ENCODE results near the gene FNTB. TPM values are rescaled to one million over a fixed set of nuclear protein-coding genes. Genes with fewer than 3 reads are reported as not detected.

FNTB gene
- polyA plus RNA-seq, 3 donors = 12.3 to 14.2 (median 14.1) TPM

DNA sequence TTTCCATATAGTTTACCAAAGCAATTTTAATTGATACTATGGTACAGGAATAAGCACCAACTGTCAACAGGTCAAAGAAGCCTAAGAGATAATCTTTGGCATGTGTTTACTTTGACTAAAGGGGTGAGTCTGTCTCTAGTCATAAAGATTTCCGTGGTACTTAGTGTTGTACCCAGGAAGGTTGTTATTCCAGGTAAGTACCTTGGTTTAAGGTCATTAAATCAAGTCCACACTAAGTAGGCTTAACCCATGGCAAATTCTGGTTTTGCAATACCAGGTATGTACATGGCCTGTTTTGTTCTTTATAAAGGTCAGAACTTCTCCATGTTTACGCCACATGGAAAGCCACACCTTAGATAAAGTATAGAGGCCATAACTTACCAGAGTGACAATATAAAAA lies 105.7 kb downstream of the FNTB start:
- Histone ChIP-seq H2AFZ (ENCODE audit: insufficient read depth, low read depth, low read length, poor library complexity, severe bottlenecking) (no peak overlapping the region), H3K27ac (ENCODE audit: low read depth in 1 of 2, low read length in 2 of 2) (no peak overlapping the region), H3K9ac (ENCODE audit: insufficient read depth, low read length, poor library complexity, severe bottlenecking) (no peak overlapping the region), H3K4me1 (ENCODE audit: control insufficient read depth in 1 of 2, insufficient read depth in 2 of 2, low read length in 2 of 2) (peaks cover 0 to 7% of the 10 kb centered on the region in 2 donors), H4K20me1 (ENCODE audit: insufficient read depth, low read length) (peaks cover 93% of the 10 kb centered on the region), H3K4me3 (replicated peaks in 1 of 3; ENCODE audit: low read depth in 2 of 3, low read length in 3 of 3) (no peak overlapping the region), H3K36me3 (replicated peaks in 1 of 2; ENCODE audit: control insufficient read depth in 1 of 2, insufficient read depth in 2 of 2, low read length in 2 of 2) (peaks cover 84 to 100% of the 10 kb centered on the region in 2 donors), H3K79me2 (ENCODE audit: insufficient read depth, low read length) (peaks cover 98% of the 10 kb centered on the region), H3K4me2 (replicated peaks; ENCODE audit: extremely low read depth, low read length, poor library complexity, severe bottlenecking) (no peak overlapping the region), H3K27me3 (ENCODE audit: control insufficient read depth in 2 of 2, insufficient read depth in 2 of 2, low read length in 2 of 2) (no peaks in the 10 kb centered on the region), H3K9me3 (replicated peaks in 1 of 2; ENCODE audit: control insufficient read depth in 1 of 2, insufficient read depth in 1 of 2, low read length in 2 of 2) (peaks cover under 1 to 12% of the 10 kb centered on the region in 2 donors)
- Mint-ChIP-seq H3K4me1 (peaks cover 25% of the 10 kb centered on the region), H3K27me3 (ENCODE audit: low read depth in 3 of 3) (no peaks in the 10 kb centered on the region), H3K4me3 (no peak overlapping the region), H3K27ac (no peak overlapping the region), H3K9me3 (peaks cover 0 to 9% (median 4%) of the 10 kb centered on the region in 7 donors), H3K36me3 (peaks cover 87 to 92% of the 10 kb centered on the region in 2 donors)
- no CpG with 5 or more reads among the region's 2 CpGs for WGBS (ENCODE audit: insufficient coverage)
- TF ChIP-seq, protein P1, sequence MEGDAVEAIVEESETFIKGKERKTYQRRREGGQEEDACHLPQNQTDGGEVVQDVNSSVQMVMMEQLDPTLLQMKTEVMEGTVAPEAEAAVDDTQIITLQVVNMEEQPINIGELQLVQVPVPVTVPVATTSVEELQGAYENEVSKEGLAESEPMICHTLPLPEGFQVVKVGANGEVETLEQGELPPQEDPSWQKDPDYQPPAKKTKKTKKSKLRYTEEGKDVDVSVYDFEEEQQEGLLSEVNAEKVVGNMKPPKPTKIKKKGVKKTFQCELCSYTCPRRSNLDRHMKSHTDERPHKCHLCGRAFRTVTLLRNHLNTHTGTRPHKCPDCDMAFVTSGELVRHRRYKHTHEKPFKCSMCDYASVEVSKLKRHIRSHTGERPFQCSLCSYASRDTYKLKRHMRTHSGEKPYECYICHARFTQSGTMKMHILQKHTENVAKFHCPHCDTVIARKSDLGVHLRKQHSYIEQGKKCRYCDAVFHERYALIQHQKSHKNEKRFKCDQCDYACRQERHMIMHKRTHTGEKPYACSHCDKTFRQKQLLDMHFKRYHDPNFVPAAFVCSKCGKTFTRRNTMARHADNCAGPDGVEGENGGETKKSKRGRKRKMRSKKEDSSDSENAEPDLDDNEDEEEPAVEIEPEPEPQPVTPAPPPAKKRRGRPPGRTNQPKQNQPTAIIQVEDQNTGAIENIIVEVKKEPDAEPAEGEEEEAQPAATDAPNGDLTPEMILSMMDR (IDR thresholded peaks at IDR 0.05) = no peak
- intact Hi-C loops (cut with micrococcal nuclease) = loop anchor here in 1 of 2 donors (10.0 kb wide), 1 partner anchor 708 kb away; the partner anchor contains the start of gene MTHFD1
- DNase-seq = no peak

DNA sequence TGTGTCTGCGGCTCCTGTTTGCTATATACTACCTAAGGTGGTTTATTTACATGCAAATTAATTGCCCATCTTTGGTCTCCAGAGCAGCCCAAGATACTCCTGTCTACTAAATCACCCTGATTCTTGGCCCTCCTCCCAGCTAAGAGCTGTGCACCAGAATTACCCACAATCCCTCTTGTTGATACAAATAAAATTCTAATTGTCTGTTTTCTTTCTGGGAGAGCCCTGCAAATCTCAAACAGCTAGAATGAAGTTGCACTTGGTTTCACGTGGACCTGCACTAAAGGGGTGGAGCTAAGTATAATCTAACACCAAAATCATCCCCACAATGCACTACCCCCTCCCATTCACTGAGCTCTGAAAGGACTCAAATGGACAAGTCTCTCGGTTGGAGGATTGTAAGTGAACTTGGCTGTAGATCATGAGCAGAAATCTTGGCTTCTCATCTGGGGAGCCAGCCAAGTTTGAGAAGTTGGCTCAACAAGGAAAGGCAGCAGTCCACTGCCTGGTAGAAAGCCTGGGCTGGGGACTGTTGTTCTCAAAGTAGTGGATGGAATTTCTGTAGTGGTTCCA lies 109.0 kb downstream of the FNTB start:
- H3K36me3 ChIP-seq (replicated peaks in 1 of 2; ENCODE audit: control insufficient read depth in 1 of 2, insufficient read depth in 2 of 2, low read length in 2 of 2) = peaks cover 56 to 70% of the 10 kb centered on the region in 2 donors
- Mint-ChIP-seq H3K27ac (peak overlapping the region in 5 of 7 donors; percentile 8 to 64 (median 44)), H3K36me3 (peaks cover 65 to 77% of the 10 kb centered on the region in 2 donors), H3K9me3 (no peaks in the 10 kb centered on the region), H3K27me3 (ENCODE audit: low read depth in 3 of 3) (no peaks in the 10 kb centered on the region), H3K4me3 (no peak overlapping the region), H3K4me1 (peaks cover 50% of the 10 kb centered on the region)
- H3K27ac ChIP-seq (ENCODE audit: low read depth in 1 of 2, low read length in 2 of 2) = peak overlapping the region in 1 of 2 donors; percentile 75
- H4K20me1 ChIP-seq (ENCODE audit: insufficient read depth, low read length) = peaks cover 76% of the 10 kb centered on the region
- H2AFZ ChIP-seq (ENCODE audit: insufficient read depth, low read depth, low read length, poor library complexity, severe bottlenecking) = no peak overlapping the region
- 80% methylated on average over 1 of the region's 3 CpGs for WGBS (ENCODE audit: insufficient coverage)
- H3K4me2 ChIP-seq (replicated peaks; ENCODE audit: extremely low read depth, low read length, poor library complexity, severe bottlenecking) = no peak overlapping the region
- H3K9ac ChIP-seq (ENCODE audit: insufficient read depth, low read length, poor library complexity, severe bottlenecking) = no peak overlapping the region
- peaks cover 32 to 33% of the 10 kb centered on the region in 2 donors for H3K4me1 ChIP-seq (ENCODE audit: control insufficient read depth in 1 of 2, insufficient read depth in 2 of 2, low read length in 2 of 2)
- no peaks in the 10 kb centered on the region for H3K27me3 ChIP-seq (ENCODE audit: control insufficient read depth in 2 of 2, insufficient read depth in 2 of 2, low read length in 2 of 2)
- H3K9me3 ChIP-seq (replicated peaks in 1 of 2; ENCODE audit: control insufficient read depth in 1 of 2, insufficient read depth in 1 of 2, low read length in 2 of 2) = no peaks in the 10 kb centered on the region
- TF ChIP-seq, protein P1 (IDR thresholded peaks at IDR 0.05) = no peak
- H3K4me3 ChIP-seq (replicated peaks in 1 of 3; ENCODE audit: low read depth in 2 of 3, low read length in 3 of 3) = no peak overlapping the region
- intact Hi-C loops (cut with micrococcal nuclease) = loop anchor here in 1 of 2 donors (10.0 kb wide), 1 partner anchor 711 kb away; the partner anchor contains the start of gene MTHFD1
- H3K79me2 ChIP-seq (ENCODE audit: insufficient read depth, low read length) = peaks cover 99% of the 10 kb centered on the region
- no peak for DNase-seq

All from CD14-positive monocyte (primary cell).